GM21576 (cell line): ENCODE measurements around the gene TMBIM6.
"Not testable (repeated sequence)": the region's sequence is repeated elsewhere in the genome, so short reads cannot be mapped to it uniquely, and the experiment has no call there.

Source experiments
- ATAC-seq: cut with Tn5 transposase; IDR thresholded peaks from one replicate; pipeline ENCODE4 v1.9.1; 2021; ENCODE audit warnings: mild to moderate bottlenecking, moderate library complexity; ENCODE audit not compliant: unreplicated experiment

Gene TMBIM6

GRCh38 chr12:49776413-49776812 is 35.1 kb downstream of the TMBIM6 start:
- no peak for ATAC-seq

- no peak for ATAC-seq
Measured at GRCh38 chr12:49776858-49777257, 35.5 kb downstream of the TMBIM6 start.

GRCh38 chr12:49777341-49777740 is 36.0 kb downstream of the TMBIM6 start:
- no peak for ATAC-seq

DNA sequence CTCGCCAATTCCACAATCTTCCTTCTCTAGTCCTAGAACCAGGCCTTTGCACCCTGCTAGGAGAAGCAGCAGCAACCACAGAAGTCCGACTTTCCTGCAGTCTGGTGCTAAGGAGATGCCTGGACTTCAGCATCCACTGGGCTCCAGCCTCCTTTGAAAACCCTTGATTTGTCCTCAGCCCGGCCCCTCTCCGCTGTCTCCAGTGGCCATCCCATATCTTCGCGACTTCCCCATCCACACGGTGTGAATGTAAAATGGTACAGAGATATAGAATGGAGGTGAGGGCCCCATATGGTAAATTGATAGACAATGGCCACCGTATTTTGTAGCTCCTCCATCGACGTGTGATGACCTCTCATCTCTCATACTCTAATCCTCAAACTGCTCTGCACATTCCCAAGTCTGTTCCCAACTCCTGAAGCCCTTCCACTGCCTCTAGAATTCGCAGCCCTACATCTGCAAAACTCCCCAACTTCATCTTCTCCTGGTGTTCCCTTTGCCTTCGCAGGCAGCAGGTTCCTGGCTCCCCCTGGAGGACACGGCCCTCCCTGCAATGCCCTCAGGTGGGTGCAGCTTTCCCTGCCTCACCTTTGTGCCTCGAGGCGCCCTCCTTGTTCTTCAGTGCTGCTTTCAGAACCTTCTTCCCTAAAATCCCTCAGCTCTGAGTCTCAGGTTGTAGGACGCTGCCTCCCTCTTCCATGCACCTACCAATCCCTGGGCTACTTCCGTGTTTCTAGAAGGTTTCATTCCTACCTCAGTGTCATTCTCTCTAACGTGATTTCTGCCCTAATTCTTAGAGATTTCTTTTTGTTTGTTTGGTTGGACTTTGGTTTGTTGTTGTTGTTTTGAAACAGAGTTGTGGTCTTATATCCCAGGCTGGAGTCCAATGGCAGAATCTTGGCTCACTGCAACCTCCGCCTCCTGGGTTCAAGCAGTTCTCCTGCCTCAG is 36.7 kb downstream of the TMBIM6 start:
- no peak for ATAC-seq

DNA sequence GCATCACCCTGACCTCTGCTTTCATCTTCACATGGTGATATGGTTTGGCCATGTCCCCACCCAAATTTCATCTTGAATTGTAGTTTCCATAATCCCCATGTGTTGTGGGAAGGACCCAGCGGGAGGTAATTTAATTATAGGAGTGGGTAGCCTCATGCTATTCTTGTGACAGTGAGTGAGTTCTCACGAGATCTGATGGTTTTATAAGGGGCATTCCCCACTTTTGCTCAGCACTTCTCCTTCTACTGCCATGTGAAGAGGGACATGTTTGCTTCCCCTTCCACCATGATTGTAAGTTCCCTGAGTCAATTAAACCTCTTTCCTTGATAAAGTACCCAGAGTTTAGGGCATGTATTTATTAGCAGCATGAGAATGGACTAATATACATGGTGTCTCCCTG is 38.2 kb downstream of the TMBIM6 start:
- ATAC-seq: no peak

GRCh38 chr12:49780914-49781313 is 39.6 kb downstream of the TMBIM6 start:
- ATAC-seq: not testable (repeated sequence)

- ATAC-seq: no peak
Measured at GRCh38 chr12:49783917-49784676, 42.7 kb downstream of the TMBIM6 start.

DNA sequence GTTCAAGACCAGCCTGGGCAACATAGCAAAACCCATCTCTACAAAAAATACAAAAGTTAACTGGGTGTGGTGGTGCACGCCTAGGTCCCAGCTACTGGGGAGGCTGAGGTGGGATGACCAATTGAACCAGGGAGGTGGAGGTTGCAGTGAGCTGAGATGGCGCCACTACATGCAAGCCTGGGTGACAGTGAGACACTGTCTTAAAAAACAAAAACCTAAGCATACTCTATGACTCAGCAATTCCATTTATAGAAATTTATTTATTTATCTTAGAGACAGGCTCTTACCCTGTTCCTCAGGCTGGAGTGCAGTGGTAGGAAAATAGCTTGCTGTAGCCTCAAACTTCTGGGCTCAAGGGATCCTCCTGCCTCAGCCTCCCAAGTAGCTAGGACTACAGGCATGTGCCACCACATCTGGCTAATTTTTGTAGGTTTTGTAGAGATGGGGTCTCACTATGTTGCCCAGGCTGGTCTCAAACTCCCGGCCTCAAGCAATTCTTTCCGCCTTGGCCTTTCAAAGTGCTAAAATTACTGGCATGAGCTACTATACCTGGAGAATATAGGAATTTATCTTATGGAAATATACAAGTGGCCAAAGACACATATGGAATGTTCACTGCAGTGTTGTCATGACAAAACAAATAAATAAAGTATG is 43.5 kb downstream of the TMBIM6 start:
- ATAC-seq: no peak

GRCh38 chr12:49787672-49788071 is 46.3 kb downstream of the TMBIM6 start:
- ATAC-seq: no peak

GRCh38 chr12:49789992-49790391 is 48.6 kb downstream of the TMBIM6 start:
- ATAC-seq: no peak

DNA sequence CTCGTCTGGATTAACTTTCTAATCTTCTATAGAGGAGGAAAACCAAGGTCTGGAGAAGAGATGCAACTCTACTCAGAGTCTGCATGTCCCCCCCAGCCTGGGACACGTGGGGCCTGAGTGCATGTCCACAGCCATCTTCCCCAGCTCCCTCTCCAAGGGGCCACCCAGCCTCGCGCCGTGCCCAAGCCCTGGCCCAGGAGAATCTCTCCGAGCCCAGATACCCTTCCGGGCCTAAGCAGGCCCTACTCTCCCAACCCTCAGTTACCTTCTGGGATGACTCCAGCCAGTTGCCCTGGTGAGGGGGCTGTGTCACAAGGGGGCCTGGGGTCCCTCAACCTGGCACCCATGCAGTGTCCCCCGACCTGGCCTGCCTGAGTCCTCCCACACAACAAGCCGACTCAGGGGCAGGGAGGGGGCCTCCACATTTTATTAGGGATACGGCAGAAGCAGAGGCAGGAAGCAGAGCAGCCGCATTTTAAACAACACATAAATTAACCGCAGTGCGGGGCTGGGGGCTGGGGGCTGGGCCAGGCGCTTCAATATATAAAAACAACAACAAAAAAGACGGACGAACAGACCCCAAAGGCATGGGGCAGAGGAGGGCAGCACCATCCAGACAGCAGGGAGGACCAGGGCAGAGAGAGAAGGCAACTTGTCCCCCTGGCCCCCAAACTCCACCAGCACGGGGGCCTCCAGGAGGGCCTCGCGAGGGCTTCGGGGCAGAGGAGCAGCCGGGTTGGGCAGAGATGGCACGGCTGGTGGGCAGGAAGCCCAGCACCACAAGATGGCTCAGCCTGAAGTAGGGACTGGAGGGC is 49.6 kb downstream of the TMBIM6 start:
- ATAC-seq: no peak

DNA sequence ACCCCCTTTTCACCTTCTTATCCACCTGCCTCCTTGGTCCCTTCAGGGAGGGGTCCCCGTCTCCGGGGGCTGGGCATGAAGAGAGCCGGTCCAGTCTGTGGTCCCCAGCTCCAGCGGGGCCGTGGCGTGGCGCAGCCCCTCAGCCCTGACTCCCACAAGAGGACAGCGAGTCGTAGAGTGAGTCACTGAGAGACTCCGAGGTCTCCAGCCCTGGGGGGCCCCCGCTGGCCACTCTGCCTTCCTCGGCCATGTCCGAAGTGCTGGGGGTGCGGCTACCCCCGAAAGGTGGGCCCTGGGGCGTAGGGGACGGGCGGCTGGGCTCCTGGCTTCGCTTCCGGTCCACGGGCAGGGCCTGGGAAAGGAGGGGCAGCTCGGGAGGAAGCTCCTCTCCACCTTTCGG is 50.3 kb downstream of the TMBIM6 start:
- ATAC-seq: no peak

DNA sequence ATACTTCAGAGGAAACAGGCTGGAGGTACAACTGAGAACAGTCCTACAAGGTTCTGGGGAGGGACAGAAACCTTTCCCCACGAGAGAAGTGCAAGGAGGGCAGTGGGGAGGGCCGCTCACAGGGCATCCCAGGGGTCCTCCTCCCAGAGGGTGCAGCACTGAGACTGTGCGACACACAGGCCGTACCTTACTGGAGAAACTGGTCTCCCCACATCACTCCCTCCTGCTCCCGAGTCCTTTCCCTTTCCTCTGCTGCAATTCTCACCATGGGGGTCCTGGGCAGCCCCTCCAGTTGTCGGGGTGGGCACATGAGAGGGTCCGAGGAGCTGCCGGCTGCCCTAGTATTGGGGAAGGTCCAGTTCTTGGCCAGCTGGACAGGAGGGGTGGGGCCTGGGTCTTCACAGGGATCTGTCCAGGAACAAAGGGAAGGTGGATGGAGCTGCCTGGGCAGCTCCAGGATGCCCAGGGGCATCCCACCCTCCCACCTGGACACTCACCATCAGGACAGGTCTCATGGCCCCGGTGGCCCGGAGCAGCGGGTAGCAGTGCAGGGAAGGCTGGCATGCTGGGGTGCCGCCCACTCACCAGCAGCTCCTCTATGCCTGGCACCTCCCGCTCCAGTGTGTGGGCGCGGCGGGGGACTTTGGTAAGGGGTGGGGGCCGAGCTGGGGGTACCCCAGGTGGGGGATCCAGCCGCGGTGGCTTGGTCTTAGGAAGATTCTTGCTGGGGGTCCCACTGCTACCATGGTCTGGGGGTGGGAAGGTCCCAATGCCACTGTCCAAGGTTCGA is 51.0 kb downstream of the TMBIM6 start:
- no peak for ATAC-seq

DNA sequence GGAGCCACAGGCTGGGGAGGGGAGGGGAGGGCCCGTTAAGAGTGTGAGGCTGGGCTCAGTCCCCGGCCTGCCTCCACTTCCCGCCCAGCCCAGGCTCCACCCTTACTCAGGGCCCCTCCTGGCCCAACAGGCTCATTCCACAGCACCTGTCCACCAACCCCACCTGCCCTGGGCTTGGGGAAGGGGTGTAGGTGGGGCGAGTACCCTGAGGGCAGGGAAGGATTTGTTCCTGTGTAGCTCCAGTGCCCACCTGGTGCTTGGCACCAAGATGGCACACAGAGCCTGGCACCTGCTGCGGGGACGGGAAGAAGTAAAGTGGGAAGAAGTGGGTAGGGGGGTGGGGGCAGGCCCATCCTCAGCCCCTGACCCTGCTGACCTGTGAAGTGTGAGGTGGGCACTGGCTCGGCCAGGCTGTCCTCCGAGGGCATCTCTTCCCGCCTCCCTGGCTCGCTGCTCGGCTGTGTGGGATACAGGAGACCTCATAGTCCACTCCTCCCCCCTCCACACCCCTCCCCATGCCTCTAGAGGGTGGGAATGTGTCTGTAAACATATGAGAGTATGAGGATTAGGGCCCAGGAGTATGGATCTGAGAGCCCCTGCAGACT is 51.7 kb downstream of the TMBIM6 start:
- no peak for ATAC-seq

DNA sequence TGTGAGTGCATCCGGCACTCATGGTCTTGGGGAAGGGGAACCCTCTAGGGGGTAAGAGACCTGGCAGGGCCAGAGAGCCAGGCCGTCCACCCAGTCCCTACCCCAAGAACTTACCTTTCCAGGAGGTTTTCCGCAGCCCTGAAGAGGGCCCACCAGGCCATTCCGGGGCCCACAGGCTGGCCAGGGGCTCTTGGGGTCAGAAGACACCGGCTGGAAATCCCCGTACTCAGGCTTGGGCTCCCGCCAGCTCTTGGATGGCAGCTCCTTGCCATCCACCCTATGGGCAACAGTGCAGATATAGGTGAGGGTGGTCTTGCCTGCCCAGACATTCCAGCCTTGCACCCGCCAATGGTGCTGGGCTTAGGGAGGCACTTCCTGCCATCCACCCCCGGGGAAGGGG is 52.3 kb downstream of the TMBIM6 start:
- no peak for ATAC-seq

DNA sequence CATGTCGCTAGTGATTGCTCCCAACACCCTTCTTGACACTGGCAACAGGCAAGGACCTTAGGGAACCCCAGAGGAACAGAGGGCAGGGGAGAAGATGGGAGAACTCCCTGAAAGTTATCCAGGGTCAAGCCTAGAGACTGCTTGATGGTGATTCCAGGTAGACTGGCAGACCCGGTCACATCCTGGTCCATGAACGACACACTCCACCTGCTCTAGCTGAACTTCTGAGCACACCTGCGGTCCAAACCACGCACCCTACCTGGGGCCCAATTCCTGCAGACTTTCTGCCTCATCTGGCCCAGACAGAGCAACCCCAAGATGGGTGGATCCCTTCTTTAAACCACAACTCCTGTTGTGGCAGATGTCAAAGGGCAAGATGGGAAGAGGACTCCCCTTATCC is 52.7 kb downstream of the TMBIM6 start:
- ATAC-seq: no peak

- ATAC-seq: no peak
Measured at GRCh38 chr12:49794811-49795653, 53.7 kb downstream of the TMBIM6 start.

- no peak for ATAC-seq
Measured at GRCh38 chr12:49795654-49796105, 54.3 kb downstream of the TMBIM6 start.
